ENCODE results near the gene BCAR3.
A peak's percentile ranks its signal among the peaks of the same experiment; 100 is the strongest.

- peak in 2 of 3 experiments; percentile 27 to 49 for TF ChIP-seq CTCF (IDR thresholded peaks at IDR 0.05)
- TF ChIP-seq POLR2A (IDR thresholded peaks at IDR 0.05; ENCODE audit: low read depth): no peak
Measured at GRCh38 chr1:93681101-93681988, at the start of gene BCAR3.

Measured in esophagus muscularis mucosa (tissue), 3 donors.